ENCODE results near the gene SLAMF7. TPM values are rescaled to one million over a fixed set of nuclear protein-coding genes. Genes with fewer than 3 reads are reported as not detected.

The SLAMF7 gene
- total RNA-seq, 1 donor from 2014 or later, result 0.48 TPM

GRCh38 chr1:160800645-160801408 lies 61.8 kb downstream of the SLAMF7 start:
- TF ChIP-seq CTCF (conservative IDR thresholded peaks at IDR 0.05), result no peak
- no peaks in the 10 kb centered on the region for H3K27me3 Mint-ChIP-seq
- H3K4me1 Mint-ChIP-seq (ENCODE audit: unreplicated experiment), result no peaks in the 10 kb centered on the region

GRCh38 chr1:160801836-160802580 lies 63.0 kb downstream of the SLAMF7 start:
- DNase-seq (ENCODE audit: extremely low spot score, unreplicated experiment), result no peak
- Mint-ChIP-seq H3K36me3 (no peaks in the 10 kb centered on the region), H3K4me1 (ENCODE audit: unreplicated experiment) (no peaks in the 10 kb centered on the region), H3K27me3 (no peaks in the 10 kb centered on the region), H3K27ac (no peak overlapping the region), H3K4me3 (no peak overlapping the region), H3K9me3 (peaks cover 4% of the 10 kb centered on the region)
- no peak for TF ChIP-seq CTCF (conservative IDR thresholded peaks at IDR 0.05)

More at GRCh38 chr1:160800645-160801408, 61.8 kb downstream of the SLAMF7 start:
- Mint-ChIP-seq H3K36me3 (no peaks in the 10 kb centered on the region), H3K4me3 (no peak overlapping the region), H3K27ac (no peak overlapping the region), H3K9me3 (peaks cover 4% of the 10 kb centered on the region)
- DNase-seq (ENCODE audit: extremely low spot score, unreplicated experiment), result no peak

Other genes with a start within 250 kb of the SLAMF7 start
- gene SLAMF6, start 216.0 kb upstream of the SLAMF7 start, total RNA-seq (ENCODE audit: low replicate concordance), result not detected in 2 replicates
- not detected in 2 replicates for gene CD84, start 159.8 kb upstream of the SLAMF7 start, total RNA-seq (ENCODE audit: low replicate concordance)
- gene SLAMF1, start 92.2 kb upstream of the SLAMF7 start, total RNA-seq (ENCODE audit: low replicate concordance), result not detected in 2 replicates
- gene CD48, start 27.4 kb upstream of the SLAMF7 start, total RNA-seq (ENCODE audit: low replicate concordance), result 0.57 TPM in 1 of 2 replicates, not detected in the other
- not detected in 2 replicates for gene LY9, start 56.9 kb downstream of the SLAMF7 start, total RNA-seq (ENCODE audit: low replicate concordance)
- gene CD244, start 123.6 kb downstream of the SLAMF7 start, total RNA-seq (ENCODE audit: low replicate concordance), result 0.50 and 0.56 TPM in 2 replicates
- 23.1 and 59.8 TPM in 2 replicates for gene ITLN1, start 145.9 kb downstream of the SLAMF7 start, total RNA-seq (ENCODE audit: low replicate concordance)
- gene ITLN2, start 215.6 kb downstream of the SLAMF7 start, total RNA-seq (ENCODE audit: low replicate concordance), result 0.99 and 1.7 TPM in 2 replicates